H1 (cell line): ENCODE data around the gene TMEM132A.

Experiments
- ATF3 ChIP-seq: IDR thresholded peaks from 2 replicates; pipeline ENCODE4 v1.6.1; 2011; ENCODE audit warnings: low read depth, mild to moderate bottlenecking, low read length; ENCODE audit not compliant: insufficient read depth
- CTCF ChIP-seq, 3 experiments: IDR thresholded peaks; 1 replicate in 2 of 3; 2 replicates in 1 of 3; pipeline versions ENCODE4 v1.5.1 to v1.6.1; 2011; ENCODE audit warnings: low read length in 3 of 3, mild to moderate bottlenecking in 3 of 3, inconsistent platforms in 2 of 3, low read depth in 1 of 3, moderate library complexity in 1 of 3; ENCODE audit not compliant: insufficient read depth in 1 of 3; ENCODE audit errors: control extremely low read depth in 1 of 3
- JUND ChIP-seq: IDR thresholded peaks from 2 replicates; pipeline ENCODE4 v1.6.1; 2011; ENCODE audit warnings: mild to moderate bottlenecking, improper control_type of control experiment, low read length
- NANOG ChIP-seq: IDR thresholded peaks from 2 replicates; pipeline ENCODE4 v1.6.1; 2011; ENCODE audit warnings: low read length, low read depth, mild to moderate bottlenecking, inconsistent platforms; ENCODE audit not compliant: insufficient read depth, poor library complexity, severe bottlenecking
- PHF8 ChIP-seq: fragments of 200-600 bp; sonication (generic); conservative IDR thresholded peaks from 2 replicates; pipeline ENCODE4 v1.7.1; 2012; ENCODE audit warnings: low read depth, mild to moderate bottlenecking, inconsistent platforms, low read length, moderate library complexity
- POLR2AphosphoS5 ChIP-seq: IDR thresholded peaks from 2 replicates; pipeline ENCODE4 v1.6.1; 2011; ENCODE audit warnings: low read depth, low read length
- SIN3A ChIP-seq, 2 experiments: IDR thresholded peaks in 1 of 2; conservative IDR thresholded peaks in 1 of 2; 2 replicates each; pipeline ENCODE4 v1.6.1; 2011 to 2012; ENCODE audit warnings: low read length in 2 of 2, improper control_type of control experiment in 1 of 2, low read depth in 1 of 2, mild to moderate bottlenecking in 1 of 2
- TAF7 ChIP-seq: optimal IDR thresholded peaks from 2 replicates; pipeline ENCODE3; 2011; ENCODE audit warnings: low read depth, mild to moderate bottlenecking, inconsistent platforms, low read length, moderate library complexity, borderline replicate concordance
- ZNF274 ChIP-seq: IDR thresholded peaks from 2 replicates; pipeline ENCODE4 v1.7.0; 2012; ENCODE audit warnings: low read length, borderline replicate concordance; ENCODE audit errors: extremely low read depth

GRCh38 chr11:60985991-60986915 is 62.0 kb downstream of the TMEM132A start:
- TF ChIP-seq CTCF (IDR thresholded peaks at IDR 0.05; ENCODE audit: control extremely low read depth in 1 of 3, insufficient read depth in 1 of 3, low read depth in 1 of 3, low read length in 3 of 3) (no peak), NANOG (no peak), SIN3A (conservative IDR thresholded peaks at IDR 0.05 in 1 of 2, IDR thresholded peaks at IDR 0.05 in 1 of 2; ENCODE audit: low read depth in 1 of 2, low read length in 2 of 2) (no peak), ATF3 (no peak), JUND (no peak), TAF7 (no peak), ZNF274 (no peak), POLR2AphosphoS5 (no peak), PHF8 (no peak)
